ENCODE results near the gene ZNF200.

- TF ChIP-seq CTCF (IDR thresholded peaks at IDR 0.05) (no peak), POLR2A (IDR thresholded peaks at IDR 0.05) (no peak)
Observed at GRCh38 chr16:3215601-3216262, 19.2 kb downstream of the ZNF200 start.
